HG02981 (cell line): ENCODE measurements around the gene IFIT3.

Source experiments
- ATAC-seq: cut with Tn5 transposase; IDR thresholded peaks from one replicate; pipeline ENCODE4 v1.9.1; 2021; ENCODE audit warnings: mild to moderate bottlenecking, moderate library complexity; ENCODE audit not compliant: unreplicated experiment

The IFIT3 gene

DNA sequence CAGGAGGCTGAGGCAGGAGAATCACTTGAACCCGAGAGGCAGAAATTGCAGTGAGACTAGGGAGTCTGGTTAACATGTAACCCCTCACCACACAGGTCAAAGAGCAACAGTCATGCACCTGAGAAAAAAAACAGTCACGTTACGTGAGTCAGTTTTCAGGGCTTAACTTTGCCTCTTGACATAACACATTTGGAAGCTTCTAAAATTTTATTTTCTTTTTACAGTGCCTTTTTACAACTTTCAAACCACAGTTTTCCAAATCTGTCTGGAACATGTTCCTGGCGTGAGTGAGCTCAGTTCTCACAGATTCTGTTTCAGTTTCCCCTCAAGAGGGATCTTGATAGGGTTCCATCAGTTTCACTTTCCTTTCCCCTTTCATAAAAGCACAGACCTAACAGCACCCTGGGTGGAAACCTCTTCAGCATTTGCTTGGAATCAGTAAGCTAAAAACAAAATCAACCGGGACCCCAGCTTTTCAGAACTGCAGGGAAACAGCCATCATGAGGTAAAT lies 4.4 kb downstream of the IFIT3 start:
- peak; percentile 42 for ATAC-seq

- no peak for ATAC-seq
Measured at GRCh38 chr10:89335226-89335625, 7.4 kb downstream of the IFIT3 start.

DNA sequence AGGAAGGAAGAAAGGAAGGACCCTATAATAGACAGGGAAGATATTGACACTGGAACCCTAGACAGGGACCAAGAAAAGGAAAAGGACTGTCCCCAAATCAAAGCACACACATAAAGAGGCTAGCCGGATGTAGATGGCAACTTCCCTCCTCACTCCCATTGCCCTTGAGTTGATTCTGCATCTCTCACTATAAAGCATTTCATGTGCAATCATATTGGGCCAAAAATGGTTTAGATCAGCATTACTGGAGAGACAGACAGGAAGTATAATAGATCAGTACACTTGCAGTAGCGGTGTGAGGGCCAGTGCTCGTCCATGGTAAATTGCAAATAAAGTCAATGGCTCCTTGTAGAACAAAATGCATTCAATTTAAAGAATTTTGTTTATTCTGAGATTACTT lies 8.4 kb downstream of the IFIT3 start:
- ATAC-seq: no peak

- no peak for ATAC-seq
Measured at GRCh38 chr10:89337484-89337883, 9.7 kb downstream of the IFIT3 start.

GRCh38 chr10:89338713-89339112 lies 10.9 kb downstream of the IFIT3 start:
- ATAC-seq: no peak

DNA sequence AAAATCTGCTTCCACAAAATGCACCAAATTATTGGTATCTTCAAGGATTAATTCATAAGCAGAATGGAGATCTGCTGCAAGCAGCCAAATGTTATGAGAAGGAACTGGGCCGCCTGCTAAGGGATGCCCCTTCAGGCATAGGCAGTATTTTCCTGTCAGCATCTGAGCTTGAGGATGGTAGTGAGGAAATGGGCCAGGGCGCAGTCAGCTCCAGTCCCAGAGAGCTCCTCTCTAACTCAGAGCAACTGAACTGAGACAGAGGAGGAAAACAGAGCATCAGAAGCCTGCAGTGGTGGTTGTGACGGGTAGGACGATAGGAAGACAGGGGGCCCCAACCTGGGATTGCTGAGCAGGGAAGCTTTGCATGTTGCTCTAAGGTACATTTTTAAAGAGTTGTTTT lies 12.1 kb downstream of the IFIT3 start:
- ATAC-seq: no peak

GRCh38 chr10:89341649-89342048 lies 13.9 kb downstream of the IFIT3 start:
- no peak for ATAC-seq

GRCh38 chr10:89342206-89342958 lies 14.6 kb downstream of the IFIT3 start:
- no peak for ATAC-seq

- ATAC-seq: no peak
Measured at GRCh38 chr10:89343089-89343767, 15.4 kb downstream of the IFIT3 start.

DNA sequence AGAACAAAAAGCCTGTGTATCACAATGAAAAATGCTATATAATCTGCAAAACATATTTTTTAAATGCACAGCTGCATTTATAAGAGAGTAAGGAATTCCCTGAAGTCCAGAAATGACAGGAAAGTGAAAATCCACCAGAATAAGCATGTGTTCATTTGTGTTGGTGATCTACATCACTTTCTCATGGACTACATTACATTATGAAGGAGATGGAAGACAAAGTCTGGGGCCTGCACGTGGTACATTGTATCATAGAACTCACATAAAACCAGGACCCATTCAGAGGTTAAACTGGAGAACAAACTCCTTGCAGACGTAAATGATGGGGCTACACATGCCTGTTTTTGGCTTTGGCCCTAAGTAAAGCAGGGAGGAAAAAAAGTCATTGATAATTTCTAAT lies 16.4 kb downstream of the IFIT3 start:
- no peak for ATAC-seq

DNA sequence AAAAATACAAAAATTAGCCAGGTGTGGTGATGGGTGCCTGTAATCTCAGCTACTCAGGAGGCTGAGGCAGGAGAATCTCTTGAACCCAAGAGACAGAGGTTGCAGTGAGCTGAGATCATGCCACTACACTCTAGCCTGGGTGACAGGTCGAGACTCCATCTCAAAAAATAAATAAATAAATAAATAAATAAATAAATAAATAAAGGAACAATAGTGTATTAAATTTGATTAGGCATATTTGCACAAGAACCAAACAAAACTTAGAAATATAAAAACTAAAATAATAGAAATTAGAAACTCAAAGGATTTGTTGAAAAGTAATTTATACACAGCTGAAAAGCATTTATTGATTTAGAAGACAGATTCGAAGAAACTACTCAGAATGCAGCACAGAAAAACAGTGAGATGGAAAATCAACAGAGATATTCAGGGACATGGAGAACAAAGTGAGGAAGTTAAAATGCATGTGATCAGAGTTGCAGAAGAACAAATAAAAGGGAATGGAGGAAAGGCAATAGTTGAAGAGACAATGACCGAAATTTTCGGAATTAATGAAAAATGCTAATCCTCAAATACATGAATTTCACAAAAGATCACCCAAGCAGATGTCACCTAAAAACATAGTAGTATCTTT lies 17.7 kb downstream of the IFIT3 start:
- no peak for ATAC-seq

GRCh38 chr10:89346405-89347254 lies 18.8 kb downstream of the IFIT3 start:
- ATAC-seq: no peak

- no peak for ATAC-seq
Measured at GRCh38 chr10:89347701-89348457, 20.1 kb downstream of the IFIT3 start.

DNA sequence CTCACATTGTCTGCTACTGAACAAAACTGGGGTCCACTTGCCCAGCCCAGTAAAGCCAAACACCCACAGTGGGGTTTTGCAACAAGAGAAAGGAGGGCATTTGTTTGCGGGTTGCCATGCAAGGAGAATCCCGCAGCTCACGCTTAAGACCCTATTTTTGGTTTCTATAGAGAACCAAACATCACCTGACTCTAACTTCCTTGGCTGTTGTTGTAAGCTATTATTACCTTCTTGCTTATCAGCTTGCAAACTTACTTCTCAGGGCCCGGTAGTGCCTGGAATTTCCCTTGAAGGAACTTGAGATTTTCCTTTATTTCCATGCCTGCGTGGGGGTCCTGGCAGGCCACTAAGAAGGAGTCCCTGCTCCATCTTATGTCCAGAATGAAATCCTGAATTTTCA lies 20.7 kb downstream of the IFIT3 start:
- ATAC-seq: no peak

DNA sequence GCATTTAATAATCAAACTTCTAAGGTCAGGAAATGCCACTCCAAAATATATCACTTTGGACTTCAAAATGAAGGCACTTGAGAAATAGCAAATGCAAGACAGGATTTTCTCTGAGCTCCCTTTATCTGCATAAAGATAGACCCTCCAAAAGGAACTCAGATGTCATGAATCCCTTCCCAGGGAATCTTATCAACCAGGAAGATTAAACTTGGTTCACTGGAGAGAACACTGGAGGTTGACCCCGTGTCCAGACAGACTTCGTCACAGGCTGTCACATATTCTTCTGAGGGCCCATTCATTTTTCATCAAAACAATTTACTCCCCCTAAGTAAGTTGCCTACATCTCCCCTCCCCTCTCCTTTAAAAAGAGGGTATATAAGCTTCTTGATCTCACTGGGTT lies 21.2 kb downstream of the IFIT3 start:
- ATAC-seq: no peak

DNA sequence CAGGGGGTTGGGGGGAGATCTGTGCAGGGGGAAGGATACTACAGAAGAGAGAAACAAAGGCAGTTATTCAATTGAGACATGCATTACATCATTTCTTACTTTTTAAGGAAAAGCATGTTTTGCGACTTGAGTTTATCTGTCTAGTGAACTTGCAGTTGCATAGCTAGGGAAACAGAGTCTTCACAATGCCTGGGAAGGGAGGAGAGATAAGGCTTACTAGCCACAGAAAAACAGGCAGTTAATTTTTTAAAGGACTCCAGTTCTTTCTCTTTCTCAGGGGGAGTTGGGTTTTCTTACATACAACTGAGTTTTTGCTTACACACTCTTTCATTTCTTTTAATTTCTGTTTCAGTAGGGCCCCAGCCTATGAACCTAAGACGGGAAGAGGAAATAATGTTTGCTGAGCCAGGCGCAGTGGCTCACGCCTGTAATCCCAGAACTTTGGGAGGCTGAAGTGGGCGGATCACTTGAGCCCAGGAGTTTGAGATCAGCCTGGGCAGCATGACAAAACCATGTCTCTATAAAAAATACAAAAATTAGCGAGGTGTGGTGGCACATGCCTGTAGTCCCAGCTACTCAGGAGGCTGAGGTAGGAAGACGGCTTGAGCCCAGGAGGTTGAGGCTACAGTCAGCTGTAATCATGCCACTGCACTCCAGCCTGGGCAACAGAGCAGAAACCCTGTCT lies 23.0 kb downstream of the IFIT3 start:
- ATAC-seq: peak; percentile 30

DNA sequence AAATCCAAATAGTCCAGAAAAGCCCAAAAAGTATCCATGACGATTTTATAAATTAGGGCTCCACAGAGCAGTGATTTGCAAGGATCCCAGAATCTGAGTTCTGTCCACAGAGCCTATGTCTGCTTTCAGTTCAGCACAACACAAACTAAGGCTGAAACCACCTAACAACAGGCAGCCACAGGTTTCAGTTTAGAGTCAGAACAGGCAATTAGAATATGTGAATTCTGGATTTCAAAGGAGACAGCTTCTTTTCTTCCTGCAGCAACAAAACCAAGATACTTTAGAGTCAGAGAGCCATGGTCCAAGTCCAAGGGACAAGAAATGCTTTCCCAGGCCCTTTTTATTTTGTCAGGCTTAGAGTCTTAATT lies 23.6 kb downstream of the IFIT3 start:
- peak; percentile 85 for ATAC-seq

DNA sequence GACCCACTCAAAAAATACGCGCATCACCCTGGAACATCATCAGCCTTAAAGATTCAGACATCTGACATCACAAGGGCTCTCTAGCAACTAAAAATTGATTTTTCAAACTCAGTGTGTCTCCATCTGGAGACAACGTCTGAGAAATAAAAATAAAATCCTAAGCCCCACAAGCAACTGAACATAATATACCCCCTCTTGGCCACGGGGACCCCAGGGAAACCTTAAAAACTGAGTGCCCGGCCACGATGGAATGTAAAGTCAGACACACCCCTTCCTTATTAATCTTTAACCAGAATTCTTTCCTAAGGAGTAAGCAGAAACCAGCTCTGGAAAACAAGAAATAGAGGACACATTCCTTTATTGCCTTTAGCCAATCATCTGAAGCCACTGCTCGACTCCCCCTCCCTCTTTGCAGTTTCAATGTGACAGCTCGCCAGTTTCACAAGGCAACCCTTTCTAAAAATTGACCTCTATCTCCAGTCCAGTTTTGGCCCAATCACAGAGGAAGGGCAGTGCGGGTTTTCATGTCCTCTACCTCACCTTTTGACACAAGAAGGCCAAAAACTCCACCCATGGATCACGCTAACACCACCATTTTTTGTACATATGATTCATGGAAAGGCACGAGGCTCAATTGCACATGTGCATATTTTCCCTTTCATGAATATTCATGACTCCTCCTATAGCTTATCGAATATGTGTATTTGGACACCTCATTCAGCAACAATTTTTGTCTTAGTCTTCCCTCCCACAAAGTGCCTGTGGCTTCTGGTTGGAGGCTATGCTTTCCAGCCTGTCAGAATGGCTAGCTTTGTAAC lies 24.2 kb downstream of the IFIT3 start:
- no peak for ATAC-seq

DNA sequence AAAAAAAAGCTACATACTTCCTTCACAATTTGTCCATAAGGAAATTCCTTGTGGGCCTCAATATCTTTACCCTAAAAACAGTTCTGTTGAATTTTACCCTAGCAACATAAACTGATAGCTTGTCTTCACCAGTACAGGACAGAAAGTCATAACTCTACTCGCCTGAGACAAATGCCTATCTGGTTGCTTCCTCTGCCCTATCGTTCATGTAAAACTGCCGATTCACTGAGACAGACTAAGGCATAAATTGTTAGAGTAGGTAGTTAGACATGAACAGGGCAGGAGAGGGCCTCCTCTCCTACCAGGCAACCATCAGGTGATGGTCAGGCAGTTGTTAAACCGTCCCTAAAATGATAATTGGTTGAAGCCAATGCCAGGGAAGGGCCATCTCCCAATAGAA lies 25.0 kb downstream of the IFIT3 start:
- no peak for ATAC-seq
